CD4-positive, alpha-beta T cell (primary cell): Measurements from ENCODE around the gene PNKP. TPM values are rescaled to one million over a fixed set of nuclear protein-coding genes. Genes with fewer than 3 reads are reported as not detected.

ENCODE experiments used
- ATAC-seq: fragments of 200-7000 bp; cut with Tn5 transposase; one replicate; pipeline ENCODE4 v1.10.0; 2022; ENCODE audit warnings: mild to moderate bottlenecking; ENCODE audit not compliant: poor library complexity
- CTCF ChIA-PET: fragments of 350-600 bp; sonication (Branson Sonifier 250); formaldehyde crosslinking; loops from one replicate; lab custom pipeline; 2021; ENCODE audit warnings: antibody characterized with exemption, inconsistent platforms; lab: Charles Lee
- POLR2A ChIA-PET: fragments of 350-600 bp; sonication (Branson Sonifier 250); formaldehyde crosslinking; loops from one replicate; lab custom pipeline; 2021; ENCODE audit warnings: antibody characterized with exemption, inconsistent platforms; lab: Charles Lee
- DNase-seq, 14 experiments: peaks; one replicate each; pipeline ENCODE4 v3.0.0-alpha.2; 2013 to 2020; ENCODE audit warnings: mixed read lengths in 2 of 14
- H3K27ac ChIP-seq, 2 donors: one replicate each; pipeline versions ENCODE4 v1.5.1 to v1.7.0; 2013; ENCODE audit warnings: low read length in 2 of 2, low read depth in 1 of 2, mild to moderate bottlenecking in 1 of 2
- H3K27me3 ChIP-seq, 2 experiments: 1 replicate in 1 of 2; 2 replicates in 1 of 2; pipeline versions ENCODE4 v1.6.1 to v1.7.0; 2013; ENCODE audit warnings: low read length in 2 of 2, control low read depth in 1 of 2, mild to moderate bottlenecking in 1 of 2, moderate library complexity in 1 of 2; ENCODE audit not compliant: insufficient read depth in 2 of 2, control insufficient read depth in 1 of 2
- H3K36me3 ChIP-seq: one replicate; pipeline ENCODE4 v1.6.1; 2013; ENCODE audit warnings: low read length, control low read depth; ENCODE audit not compliant: insufficient read depth
- H3K4me1 ChIP-seq: one replicate; pipeline ENCODE4 v1.6.1; 2013; ENCODE audit warnings: low read length, control low read depth; ENCODE audit not compliant: insufficient read depth
- H3K4me3 ChIP-seq: one replicate; pipeline ENCODE4 v1.5.1; 2013; ENCODE audit warnings: mild to moderate bottlenecking, low read length, moderate library complexity
- H3K9me3 ChIP-seq, 2 experiments: 1 replicate in 1 of 2; 2 replicates in 1 of 2; pipeline versions ENCODE4 v1.6.1 to v1.7.0; 2013; ENCODE audit warnings: low read length in 2 of 2, mild to moderate bottlenecking in 2 of 2, control low read depth in 1 of 2, moderate library complexity in 1 of 2; ENCODE audit not compliant: control insufficient read depth in 1 of 2, insufficient read depth in 1 of 2
- H3K27ac Mint-ChIP-seq: one replicate; pipeline ENCODE4 v1.8.0; 2020; ENCODE audit warnings: mixed read lengths
- H3K27me3 Mint-ChIP-seq: one replicate; pipeline ENCODE4 v1.8.0; 2021; ENCODE audit warnings: mixed read lengths
- H3K36me3 Mint-ChIP-seq: one replicate; pipeline ENCODE4 v1.8.0; 2021; ENCODE audit warnings: low read depth, mixed read lengths
- H3K4me1 Mint-ChIP-seq: one replicate; pipeline ENCODE4 v1.8.0; 2021; ENCODE audit warnings: low read depth, mixed read lengths
- H3K4me3 Mint-ChIP-seq: one replicate; pipeline ENCODE4 v1.8.0; 2020; ENCODE audit warnings: mild to moderate bottlenecking, mixed read lengths
- H3K9me3 Mint-ChIP-seq: one replicate; pipeline ENCODE4 v1.8.0; 2020; ENCODE audit warnings: mixed read lengths
- CTCF ChIP-seq: fragments of 200-600 bp; IDR thresholded peaks from one replicate; pipeline ENCODE4 v1.8.0; 2022; ENCODE audit warnings: antibody characterized with exemption, mild to moderate bottlenecking
- intact Hi-C, 2 experiments: fragments of 100-400 bp; cut with DNase I in 1 of 2; cut with micrococcal nuclease in 1 of 2; formaldehyde crosslinking; loops; one replicate each; pipeline versions ENCODE4 v1.15.1 to v1.9.0; 2023 to 2025; cut with DNase I, micrococcal nuclease
- polyA plus RNA-seq, 2 donors: library from polyadenylated mRNA; unstranded; fragments of 120-200 nt; gene quantifications; one replicate each; pipeline ENCODE4 v1.2.1, GENCODE V29; 2013
- total RNA-seq, 174 experiments: library from RNA in 2 of 174; stranded (reverse) in 2 of 174; gene quantifications; one replicate each; pipeline ENCODE4 v1.2.3 and lab custom pipeline; 2021 to 2026

PNKP gene
- 10 to 100 TPM; 96.1 to 98.1 TPM for total RNA-seq
- 45.0 TPM for polyA plus RNA-seq (2013, experiment 1 of 2)
- polyA plus RNA-seq (2013, experiment 2 of 2), result 90.4 TPM
- 34.8 to 115 (median 76.0) reads per million in 172 experiments for total RNA-seq (lab: John Stamatoyannopoulos, UW)

GRCh38 chr19:49866933-49867782 lies at the start of gene PNKP:
Gene PNKP, minus strand, starts transcription at chr19:49867576. Its CDS starts 372 bp downstream, at chr19:49867204.
- POLR2A ChIA-PET, result interaction anchor here (0.7 to 5.2 kb wide), 10 partner anchors 9 to 225 kb away, joined by 3 to 75 read pairs (median 6); partner anchors contain the start of genes AKT1S1, AP2A1, FUZ and MED25
- Histone ChIP-seq H3K4me1 (peaks cover 67% of the 10 kb centered on the region), H3K9me3 (peaks cover 0 to 7% of the 10 kb centered on the region in 2 experiments), H3K27me3 (no peaks in the 10 kb centered on the region), H3K36me3 (peaks cover 32% of the 10 kb centered on the region), H3K27ac (peak within 1 kb of the TSS; percentile 90 to 96), H3K4me3 (peak within 1 kb of the TSS; percentile 91)
- intact Hi-C loops, result loop anchor here (1.0 to 2.0 kb wide), 4 partner anchors 10 to 101 kb away; partner anchors contain the start of genes AKT1S1 (in 1 of the 2), MED25 (in 1 of the 2), PTOV1 (in 1 of the 2) and TBC1D17 (in 1 of the 2)
- H3K4me3 Mint-ChIP-seq, result peak within 1 kb of the TSS; percentile 95
- CTCF ChIA-PET, result no interaction called here
- TF ChIP-seq CTCF, result no peak
- no peaks in the 10 kb centered on the region for H3K27me3 Mint-ChIP-seq
- DNase-seq (peak; percentile 64 to 94 (median 82)), ATAC-seq (peak; percentile 33)
- H3K27ac Mint-ChIP-seq, result no peak within 1 kb of the TSS
- H3K9me3 Mint-ChIP-seq, result no peaks in the 10 kb centered on the region
- H3K4me1 Mint-ChIP-seq, result peaks cover 39% of the 10 kb centered on the region
- peaks cover 41% of the 10 kb centered on the region for H3K36me3 Mint-ChIP-seq

GRCh38 chr19:49915271-49915670 lies 47.9 kb upstream of the PNKP start:
- TF ChIP-seq CTCF, result no peak
- DNase-seq, result no peak
- Mint-ChIP-seq H3K27me3 (no peaks in the 10 kb centered on the region), H3K9me3 (no peaks in the 10 kb centered on the region), H3K4me3 (no peak overlapping the region), H3K27ac (no peak overlapping the region), H3K4me1 (peaks cover 35% of the 10 kb centered on the region), H3K36me3 (peaks cover 67% of the 10 kb centered on the region)
- intact Hi-C loops, result no loop called here
- ATAC-seq, result no peak
- Histone ChIP-seq H3K4me1 (peaks cover 22% of the 10 kb centered on the region), H3K27ac (no peak overlapping the region), H3K4me3 (no peak overlapping the region), H3K36me3 (peaks cover 54% of the 10 kb centered on the region), H3K27me3 (no peaks in the 10 kb centered on the region), H3K9me3 (no peaks in the 10 kb centered on the region)
- ChIA-PET POLR2A (no interaction called here), CTCF (no interaction called here)

GRCh38 chr19:49913720-49914119 lies 46.3 kb upstream of the PNKP start:
- Histone ChIP-seq H3K27ac (no peak overlapping the region), H3K4me3 (no peak overlapping the region), H3K27me3 (no peaks in the 10 kb centered on the region), H3K9me3 (no peaks in the 10 kb centered on the region), H3K4me1 (peaks cover 19% of the 10 kb centered on the region), H3K36me3 (peaks cover 63% of the 10 kb centered on the region)
- no peak for DNase-seq
- Mint-ChIP-seq H3K4me1 (peaks cover 35% of the 10 kb centered on the region), H3K27me3 (no peaks in the 10 kb centered on the region), H3K4me3 (no peak overlapping the region), H3K36me3 (peaks cover 67% of the 10 kb centered on the region), H3K9me3 (no peaks in the 10 kb centered on the region), H3K27ac (no peak overlapping the region)
- no peak for TF ChIP-seq CTCF
- no peak for ATAC-seq
- ChIA-PET POLR2A (interaction anchor here (0.6 to 0.7 kb wide), 2 partner anchors 11 to 17 kb away, joined by 3 read pairs; partner anchors contain the start of gene IL4I1), CTCF (no interaction called here)
- intact Hi-C loops, result no loop called here
